Brain microvascular endothelial cell (primary cell): ENCODE results near the gene MGMT.

Experiments
- DNase-seq: peaks from one replicate; pipeline ENCODE4 v3.0.0-alpha.2; 2020
- H3K27ac ChIP-seq: fragments of 250-450 bp; sonication (Bioruptor Pico); 2 replicates; pipeline ENCODE4 v1.5.1; 2020; ENCODE audit warnings: mild to moderate bottlenecking, moderate library complexity
- H3K27me3 ChIP-seq: fragments of 250-450 bp; sonication (Bioruptor Pico); replicated peaks from 2 replicates; pipeline ENCODE4 v1.5.1; 2020; ENCODE audit warnings: mild to moderate bottlenecking
- H3K36me3 ChIP-seq: fragments of 250-450 bp; sonication (Bioruptor Pico); replicated peaks from 2 replicates; pipeline ENCODE4 v1.5.1; 2020; ENCODE audit warnings: mild to moderate bottlenecking
- H3K4me3 ChIP-seq: 2 replicates; pipeline ENCODE4 v1.5.1; 2011; ENCODE audit warnings: low read depth, mild to moderate bottlenecking, control low read depth, low read length, moderate library complexity
- CTCF ChIP-seq: IDR thresholded peaks from 2 replicates; pipeline ENCODE4 v1.5.1; 2011; ENCODE audit warnings: low read depth, mild to moderate bottlenecking, moderate library complexity, low read length, control low read depth, inconsistent platforms; ENCODE audit errors: missing control alignments
- in situ Hi-C: cut with HindIII; loops from 2 replicates; pipeline ENCODE4 v1.10.0; 2017; ENCODE audit warnings: low sequenced_read_pairs, low pct_ligation_motif_present

The MGMT gene

DNA sequence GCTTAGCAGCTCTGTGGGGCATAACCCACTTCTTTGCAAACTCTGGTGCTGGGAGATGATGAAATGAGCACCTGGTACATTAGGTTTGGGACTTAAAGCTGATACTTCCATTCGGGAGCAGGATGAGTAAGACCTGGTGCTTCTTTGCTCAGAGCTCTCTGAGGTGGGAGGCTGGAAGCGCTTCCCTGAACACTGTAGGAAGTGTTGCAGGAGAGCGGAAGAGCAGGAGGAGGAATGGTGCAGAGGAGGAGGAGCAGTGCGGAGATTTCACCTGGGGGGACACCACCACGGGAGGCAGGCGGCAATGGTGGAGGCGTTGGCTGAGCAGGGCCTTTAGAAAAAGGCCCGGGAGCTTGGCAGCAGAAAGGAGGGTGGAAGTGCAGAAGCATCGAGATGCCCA lies 142.5 kb downstream of the MGMT start:
- in situ Hi-C loops: no loop called here
- Histone ChIP-seq H3K27ac (no peak overlapping the region), H3K36me3 (no peaks in the 10 kb centered on the region), H3K27me3 (no peaks in the 10 kb centered on the region), H3K4me3 (no peak overlapping the region)
- TF ChIP-seq CTCF: no peak
- no peak for DNase-seq

DNA sequence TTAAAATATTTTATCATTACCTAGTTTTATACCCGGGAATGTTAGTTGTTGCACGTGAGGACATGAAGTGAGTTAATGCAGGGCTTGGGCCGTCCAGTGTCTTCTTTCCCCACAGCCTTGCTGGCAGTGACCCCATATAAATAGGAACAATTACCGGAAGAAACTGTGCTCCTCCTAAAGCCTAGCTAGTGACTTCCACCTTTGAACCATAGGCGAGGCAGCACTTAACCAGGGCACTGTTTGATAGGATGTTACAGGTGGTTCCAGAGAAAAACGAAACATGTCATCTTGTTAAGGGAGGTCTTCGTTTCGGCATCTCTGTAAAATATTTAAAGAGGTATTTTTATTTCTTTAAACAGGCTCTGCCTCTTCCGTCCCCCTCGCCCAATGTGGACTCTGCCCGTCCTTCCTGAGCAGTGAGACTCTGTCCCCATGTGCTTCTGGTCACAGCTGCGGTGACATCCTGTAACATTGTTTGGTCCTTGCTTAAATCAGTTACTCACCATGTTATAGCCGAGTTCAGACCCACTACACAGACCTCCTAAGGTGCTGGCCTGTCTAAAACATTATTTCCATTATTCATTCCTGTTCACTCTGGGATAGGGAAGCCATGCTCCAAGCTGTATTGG lies 145.6 kb downstream of the MGMT start:
- Histone ChIP-seq H3K27ac (no peak overlapping the region), H3K36me3 (no peaks in the 10 kb centered on the region), H3K27me3 (no peaks in the 10 kb centered on the region), H3K4me3 (no peak overlapping the region)
- in situ Hi-C loops: no loop called here
- no peak for DNase-seq
- TF ChIP-seq CTCF: no peak

GRCh38 chr10:129613377-129613980 lies 146.4 kb downstream of the MGMT start:
- no peaks in the 10 kb centered on the region for H3K27me3 ChIP-seq
- no peak for TF ChIP-seq CTCF
- no peak overlapping the region for H3K27ac ChIP-seq
- no peak for DNase-seq
- no peak overlapping the region for H3K4me3 ChIP-seq
- in situ Hi-C loops: no loop called here
- H3K36me3 ChIP-seq: no peaks in the 10 kb centered on the region

- Histone ChIP-seq H3K4me3 (no peak overlapping the region), H3K27ac (no peak overlapping the region), H3K36me3 (no peaks in the 10 kb centered on the region), H3K27me3 (no peaks in the 10 kb centered on the region)
- no peak for DNase-seq
- in situ Hi-C loops: no loop called here
- no peak for TF ChIP-seq CTCF
Measured at GRCh38 chr10:129614341-129614740, 147.3 kb downstream of the MGMT start.

DNA sequence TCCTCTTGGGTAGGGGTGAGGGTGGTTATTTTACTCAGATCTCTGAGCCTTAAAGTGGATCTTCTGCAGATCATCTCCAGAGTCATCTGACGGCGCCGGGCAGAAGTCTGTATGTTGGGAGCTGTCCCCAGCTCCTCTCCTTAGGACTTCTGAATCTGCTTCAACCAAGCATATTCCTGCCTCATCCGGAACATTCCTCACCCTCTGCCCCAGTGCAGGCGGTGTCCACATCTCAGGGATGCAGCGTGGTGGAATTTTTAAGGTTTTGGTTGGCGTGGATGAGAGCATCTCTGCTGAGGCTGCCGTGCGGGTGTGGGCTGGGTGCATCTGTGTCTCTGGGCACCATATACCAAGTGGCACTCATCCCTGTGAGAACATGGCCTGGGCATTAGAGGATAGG lies 148.3 kb downstream of the MGMT start:
- in situ Hi-C loops: no loop called here
- DNase-seq: no peak

More for the DNA sequence above, 148.3 kb downstream of the MGMT start:
- no peak for TF ChIP-seq CTCF
- Histone ChIP-seq H3K36me3 (no peaks in the 10 kb centered on the region), H3K4me3 (no peak overlapping the region), H3K27me3 (no peaks in the 10 kb centered on the region), H3K27ac (no peak overlapping the region)
